ENCODE data around the gene FAF1.

DNA sequence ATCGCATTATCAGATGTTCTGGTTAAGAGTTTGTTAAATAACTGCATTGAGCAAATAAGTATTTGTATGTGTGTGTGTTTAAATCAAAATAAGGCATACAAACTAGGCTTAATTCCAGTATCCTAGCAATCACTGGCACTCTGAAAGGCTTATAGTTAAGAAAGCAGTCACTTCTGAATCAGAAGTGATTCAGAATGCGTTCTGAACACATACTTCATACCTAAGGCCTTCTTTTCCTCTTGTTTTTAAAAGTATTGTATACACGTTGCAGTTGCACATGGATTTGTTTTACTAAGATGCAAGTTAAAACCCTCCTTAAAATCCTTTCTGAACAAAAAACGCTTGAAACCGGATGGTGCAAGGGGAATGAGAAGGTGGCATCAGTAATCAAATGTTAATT, 298.4 kb downstream of the FAF1 start:
- no peak for TF ChIP-seq POLR2A (IDR thresholded peaks at IDR 0.05)
- TF ChIP-seq, protein P1, sequence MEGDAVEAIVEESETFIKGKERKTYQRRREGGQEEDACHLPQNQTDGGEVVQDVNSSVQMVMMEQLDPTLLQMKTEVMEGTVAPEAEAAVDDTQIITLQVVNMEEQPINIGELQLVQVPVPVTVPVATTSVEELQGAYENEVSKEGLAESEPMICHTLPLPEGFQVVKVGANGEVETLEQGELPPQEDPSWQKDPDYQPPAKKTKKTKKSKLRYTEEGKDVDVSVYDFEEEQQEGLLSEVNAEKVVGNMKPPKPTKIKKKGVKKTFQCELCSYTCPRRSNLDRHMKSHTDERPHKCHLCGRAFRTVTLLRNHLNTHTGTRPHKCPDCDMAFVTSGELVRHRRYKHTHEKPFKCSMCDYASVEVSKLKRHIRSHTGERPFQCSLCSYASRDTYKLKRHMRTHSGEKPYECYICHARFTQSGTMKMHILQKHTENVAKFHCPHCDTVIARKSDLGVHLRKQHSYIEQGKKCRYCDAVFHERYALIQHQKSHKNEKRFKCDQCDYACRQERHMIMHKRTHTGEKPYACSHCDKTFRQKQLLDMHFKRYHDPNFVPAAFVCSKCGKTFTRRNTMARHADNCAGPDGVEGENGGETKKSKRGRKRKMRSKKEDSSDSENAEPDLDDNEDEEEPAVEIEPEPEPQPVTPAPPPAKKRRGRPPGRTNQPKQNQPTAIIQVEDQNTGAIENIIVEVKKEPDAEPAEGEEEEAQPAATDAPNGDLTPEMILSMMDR (IDR thresholded peaks at IDR 0.05), result no peak
